Tibial nerve (tissue), 3 donors: ENCODE measurements around the gene FER1L5.
"Not testable (repeated sequence)": the region's sequence is repeated elsewhere in the genome, so short reads cannot be mapped to it uniquely, and the experiment has no call there.

Experiments used
- CTCF ChIP-seq, 5 experiments: fragments of 200-600 bp in 3 of 5; fragments of 450-650 bp in 2 of 5; sonication (generic) in 3 of 5; IDR thresholded peaks; one replicate each; pipeline ENCODE4 v1.5.1; 2016 to 2019; ENCODE audit warnings: antibody characterized with exemption in 5 of 5, mild to moderate bottlenecking in 3 of 5, moderate library complexity in 2 of 5
- POLR2A ChIP-seq, 2 donors: fragments of 450-650 bp; IDR thresholded peaks; one replicate each; pipeline ENCODE4 v1.6.1; 2017; ENCODE audit warnings: antibody characterized with exemption in 2 of 2, mild to moderate bottlenecking in 2 of 2, moderate library complexity in 2 of 2

- TF ChIP-seq POLR2A, CTCF (IDR thresholded peaks at IDR 0.05): not testable (repeated sequence)
Measured at GRCh38 chr2:96654791-96655190, 12.2 kb downstream of the FER1L5 start.
